Upper lobe of right lung (tissue), 1 donor: ENCODE results near the gene GUK1. TPM values are rescaled to one million over a fixed set of nuclear protein-coding genes. Genes with fewer than 3 reads are reported as not detected.

Experiments used
- ATAC-seq: fragments of 200-7000 bp; cut with Tn5 transposase; one replicate; pipeline ENCODE4 v1.9.1; 2020; ENCODE audit warnings: mild to moderate bottlenecking, moderate library complexity
- DNase-seq: peaks from one replicate; pipeline ENCODE4 v3.0.0-alpha.2; 2020
- H3K27ac ChIP-seq: fragments of 200-600 bp; one replicate; pipeline ENCODE4 v1.8.0; 2022
- H3K27me3 ChIP-seq: fragments of 200-600 bp; one replicate; pipeline ENCODE4 v1.8.0; 2022; ENCODE audit warnings: mild to moderate bottlenecking
- H3K36me3 ChIP-seq: fragments of 200-600 bp; one replicate; pipeline ENCODE4 v1.8.0; 2022
- H3K4me1 ChIP-seq: fragments of 200-600 bp; one replicate; pipeline ENCODE4 v1.8.0; 2022
- H3K4me3 ChIP-seq: fragments of 200-600 bp; one replicate; pipeline ENCODE4 v1.8.0; 2022; ENCODE audit warnings: mild to moderate bottlenecking
- H3K9me3 ChIP-seq: fragments of 200-600 bp; one replicate; pipeline ENCODE4 v1.8.0; 2022
- intact Hi-C: fragments of 100-400 bp; cut with DNase I; formaldehyde crosslinking; loops from one replicate; pipeline ENCODE4 v1.11.0; 2022
- total RNA-seq: library from RNA; stranded (reverse); fragmentation: NEBNext Ultra II Directional; extraction: Animal tissue kit (Norgen Biotek cat#: 25700); gene quantifications from one replicate; pipeline ENCODE4 v1.2.1, GENCODE V29; 2021
- TF ChIP-seq, protein P1 (sequence below): fragments of 200-600 bp; IDR thresholded peaks from one replicate; pipeline ENCODE4 v1.8.0; 2022; ENCODE audit warnings: antibody characterized with exemption
- donor health status: DM: no; HTN: yes; CAD: no; lungs with severe emphysema.

The GUK1 gene
- total RNA-seq, 1 donor from 2014 or later: 203 TPM

DNA sequence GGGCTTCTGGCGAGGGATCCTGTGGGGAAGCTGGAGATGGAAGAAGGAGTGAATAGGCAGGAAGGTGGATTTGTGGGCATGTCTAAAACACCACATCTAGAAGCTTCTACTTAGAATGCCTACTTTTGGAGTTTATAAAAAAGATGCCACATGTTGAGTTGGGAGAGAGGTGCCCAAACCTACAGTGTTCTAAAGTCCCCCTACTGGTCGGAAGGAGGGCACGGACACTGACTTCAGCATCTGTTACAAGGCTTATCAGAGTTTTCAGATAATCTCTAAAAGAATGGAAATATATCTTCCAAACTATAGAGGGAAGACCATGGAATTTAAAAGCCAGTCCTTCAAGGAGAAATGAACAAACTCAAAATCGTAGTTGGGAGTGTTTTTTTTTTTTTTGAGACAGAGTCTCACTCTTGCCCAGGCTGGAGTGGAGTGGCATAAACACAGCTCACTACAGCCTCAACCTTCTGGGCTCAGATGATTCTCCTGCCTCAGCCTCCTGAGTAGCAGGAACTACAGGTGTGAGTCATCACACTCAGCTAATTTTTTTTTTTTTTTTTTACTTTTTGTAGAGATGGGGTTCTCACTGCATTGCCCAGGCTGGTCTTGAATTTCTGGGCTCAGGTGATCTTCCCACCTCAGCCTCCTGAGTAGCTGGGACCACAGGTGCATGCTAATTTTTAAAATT, 40.3 kb downstream of the GUK1 start:
- Histone ChIP-seq H3K9me3 (no peaks in the 10 kb centered on the region), H3K27ac (peak overlapping the region; percentile 66), H3K27me3 (no peaks in the 10 kb centered on the region), H3K4me1 (peaks cover 11% of the 10 kb centered on the region), H3K36me3 (peaks cover 3% of the 10 kb centered on the region), H3K4me3 (no peak overlapping the region)
- TF ChIP-seq, protein P1, sequence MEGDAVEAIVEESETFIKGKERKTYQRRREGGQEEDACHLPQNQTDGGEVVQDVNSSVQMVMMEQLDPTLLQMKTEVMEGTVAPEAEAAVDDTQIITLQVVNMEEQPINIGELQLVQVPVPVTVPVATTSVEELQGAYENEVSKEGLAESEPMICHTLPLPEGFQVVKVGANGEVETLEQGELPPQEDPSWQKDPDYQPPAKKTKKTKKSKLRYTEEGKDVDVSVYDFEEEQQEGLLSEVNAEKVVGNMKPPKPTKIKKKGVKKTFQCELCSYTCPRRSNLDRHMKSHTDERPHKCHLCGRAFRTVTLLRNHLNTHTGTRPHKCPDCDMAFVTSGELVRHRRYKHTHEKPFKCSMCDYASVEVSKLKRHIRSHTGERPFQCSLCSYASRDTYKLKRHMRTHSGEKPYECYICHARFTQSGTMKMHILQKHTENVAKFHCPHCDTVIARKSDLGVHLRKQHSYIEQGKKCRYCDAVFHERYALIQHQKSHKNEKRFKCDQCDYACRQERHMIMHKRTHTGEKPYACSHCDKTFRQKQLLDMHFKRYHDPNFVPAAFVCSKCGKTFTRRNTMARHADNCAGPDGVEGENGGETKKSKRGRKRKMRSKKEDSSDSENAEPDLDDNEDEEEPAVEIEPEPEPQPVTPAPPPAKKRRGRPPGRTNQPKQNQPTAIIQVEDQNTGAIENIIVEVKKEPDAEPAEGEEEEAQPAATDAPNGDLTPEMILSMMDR: peak; percentile 38
- ATAC-seq (no peak), DNase-seq (no peak)
- intact Hi-C loops: no loop called here

DNA sequence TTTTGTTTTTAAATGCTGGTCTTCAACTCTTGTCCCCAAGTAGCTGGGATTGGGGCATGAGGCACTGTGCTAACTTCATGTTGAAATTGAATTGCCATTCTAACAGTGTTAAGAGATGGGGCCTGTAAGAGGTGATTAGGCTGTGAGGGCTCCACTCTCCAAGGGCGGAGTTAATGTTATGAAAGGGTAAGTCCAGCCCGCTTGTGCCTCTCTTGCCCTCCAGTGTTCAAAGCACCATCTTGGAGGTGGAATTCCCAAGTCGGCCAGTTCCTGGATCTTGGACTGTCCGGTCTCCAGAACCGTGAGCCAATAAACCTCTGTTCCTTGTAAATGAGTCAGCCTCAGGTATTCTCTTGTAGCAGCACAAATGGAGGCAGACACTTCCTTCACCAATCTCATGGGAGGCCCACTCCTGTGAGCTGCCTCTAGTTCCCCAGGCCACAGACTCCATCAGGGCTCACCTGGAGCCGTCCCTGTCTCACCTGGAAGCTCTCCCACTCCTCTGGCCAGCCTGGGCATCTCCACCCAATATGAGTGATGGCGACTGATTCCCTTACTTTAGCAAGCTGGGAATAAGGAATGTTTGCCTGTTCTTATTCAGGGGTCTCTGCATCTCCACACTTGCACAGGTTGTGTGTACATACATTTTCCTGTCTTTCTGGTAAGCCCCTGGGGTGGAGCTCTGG, 41.0 kb downstream of the GUK1 start:
- no peaks in the 10 kb centered on the region for H3K9me3 ChIP-seq
- peak overlapping the region; percentile 11 for H3K27ac ChIP-seq
- no peaks in the 10 kb centered on the region for H3K27me3 ChIP-seq
- no peak overlapping the region for H3K4me3 ChIP-seq
- no peak for DNase-seq
- peaks cover 11% of the 10 kb centered on the region for H3K4me1 ChIP-seq
- ATAC-seq: no peak
- TF ChIP-seq, protein P1: no peak
- H3K36me3 ChIP-seq: no peaks in the 10 kb centered on the region
- intact Hi-C loops: no loop called here

DNA sequence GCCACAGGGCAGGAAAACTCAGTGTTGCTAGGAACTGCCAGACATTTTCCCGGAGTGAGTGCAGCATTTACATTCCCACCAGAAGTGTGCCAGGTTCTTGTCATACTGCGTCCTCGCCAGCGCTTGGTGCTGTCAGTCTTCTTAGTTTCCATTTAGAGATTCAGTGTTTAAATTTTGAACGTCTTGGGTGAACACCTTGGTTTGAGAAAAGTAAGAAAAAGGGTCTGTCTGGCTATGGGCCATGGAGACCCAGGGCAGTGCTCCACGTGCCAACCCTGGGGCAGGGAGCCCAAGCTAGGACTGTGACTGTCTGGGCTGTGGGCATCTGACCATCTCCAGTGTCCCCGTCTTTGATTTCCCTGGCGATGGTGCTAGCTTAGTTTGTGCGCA, 41.6 kb downstream of the GUK1 start:
- ATAC-seq (no peak), DNase-seq (no peak)
- no peaks in the 10 kb centered on the region for H3K27me3 ChIP-seq
- no peaks in the 10 kb centered on the region for H3K9me3 ChIP-seq
- no peaks in the 10 kb centered on the region for H3K36me3 ChIP-seq
- intact Hi-C loops: no loop called here
- H3K4me1 ChIP-seq: peaks cover 11% of the 10 kb centered on the region
- TF ChIP-seq, protein P1: no peak
- H3K27ac ChIP-seq: no peak overlapping the region
- no peak overlapping the region for H3K4me3 ChIP-seq

DNA sequence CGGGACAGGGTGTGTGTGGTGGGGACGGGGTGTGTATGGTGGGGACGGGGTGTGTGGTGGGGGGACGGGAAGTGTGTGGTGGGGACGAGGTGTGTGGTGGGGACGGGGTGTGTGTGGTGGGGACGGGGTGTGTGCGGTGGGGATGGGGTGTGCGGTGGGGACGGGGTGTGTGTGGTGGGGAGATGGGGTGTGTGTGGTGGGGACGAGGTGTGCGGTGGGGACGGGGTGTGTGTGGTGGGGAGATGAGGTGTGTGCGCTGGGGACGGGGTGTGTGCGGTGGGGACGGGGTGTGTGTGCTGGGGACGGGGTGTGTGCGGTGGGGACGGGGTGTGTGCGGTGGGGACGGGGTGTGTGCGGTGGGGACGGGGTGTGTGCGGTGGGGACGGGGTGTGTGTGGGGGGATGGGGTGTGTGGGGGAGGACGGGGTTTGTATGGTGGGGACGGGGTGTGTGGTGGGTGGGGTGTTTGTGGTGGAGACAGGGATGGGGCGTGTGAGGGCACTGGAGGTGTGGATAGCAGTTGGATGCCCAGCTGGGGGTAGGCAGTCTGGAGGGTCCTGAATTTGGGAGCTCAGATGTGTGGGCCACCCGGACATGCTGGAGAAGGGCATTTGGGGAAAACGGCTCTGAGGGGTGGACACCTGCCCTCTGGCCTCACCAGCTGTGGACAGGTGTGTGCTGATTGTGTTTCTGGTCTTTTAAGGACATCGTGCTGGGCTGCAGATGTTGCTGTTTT, 42.4 kb downstream of the GUK1 start:
- H3K36me3 ChIP-seq: no peaks in the 10 kb centered on the region
- ATAC-seq: no peak
- no peaks in the 10 kb centered on the region for H3K27me3 ChIP-seq
- intact Hi-C loops: no loop called here
- no peak overlapping the region for H3K27ac ChIP-seq
- no peak for DNase-seq
- TF ChIP-seq, protein P1: no peak
- peaks cover 11% of the 10 kb centered on the region for H3K4me1 ChIP-seq
- no peak overlapping the region for H3K4me3 ChIP-seq
- no peaks in the 10 kb centered on the region for H3K9me3 ChIP-seq

DNA sequence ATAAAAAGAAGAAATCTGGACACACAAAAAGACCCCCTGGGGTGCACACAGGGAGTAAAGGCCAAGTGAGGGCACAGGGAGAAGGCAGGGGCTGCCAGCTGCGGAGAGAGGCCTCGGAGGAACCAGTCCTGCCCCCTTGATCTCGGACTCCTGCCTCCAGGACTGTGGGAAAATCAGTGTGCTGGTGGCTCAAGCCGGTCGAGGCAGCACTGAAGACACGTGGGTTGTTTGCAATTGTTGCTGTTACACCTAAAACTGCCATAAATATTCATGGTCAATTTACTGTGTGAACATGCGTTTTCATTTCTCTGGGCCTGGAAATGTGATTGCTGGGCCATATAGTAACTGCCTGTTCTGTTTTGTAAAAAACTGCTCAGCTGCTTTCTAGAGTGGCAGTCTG, 44.1 kb downstream of the GUK1 start:
- no peaks in the 10 kb centered on the region for H3K9me3 ChIP-seq
- no peak for DNase-seq
- H3K4me3 ChIP-seq: no peak overlapping the region
- intact Hi-C loops: no loop called here
- ATAC-seq: no peak
- peaks cover 4% of the 10 kb centered on the region for H3K4me1 ChIP-seq
- TF ChIP-seq, protein P1: no peak
- no peaks in the 10 kb centered on the region for H3K27me3 ChIP-seq
- no peaks in the 10 kb centered on the region for H3K36me3 ChIP-seq
- no peak overlapping the region for H3K27ac ChIP-seq
